Liver (tissue), 9 donors: ENCODE results near the gene HUNK. TPM values are rescaled to one million over a fixed set of nuclear protein-coding genes. Genes with fewer than 3 reads are reported as not detected.

Source experiments
- DNase-seq: peaks from one replicate; pipeline ENCODE4 v3.0.0-alpha.2; 2017; ENCODE audit warnings: low spot score
- H3K27ac ChIP-seq, 2 donors: one replicate each; pipeline ENCODE4 v1.7.0; 2013; ENCODE audit warnings: inconsistent platforms in 2 of 2, low read length in 2 of 2, control low read depth in 1 of 2, low read depth in 1 of 2, mild to moderate bottlenecking in 1 of 2
- H3K27me3 ChIP-seq, 4 donors: one replicate each; pipeline versions ENCODE4 v1.6.1 to v1.7.0; 2013; ENCODE audit warnings: low read length in 3 of 4, inconsistent platforms in 1 of 4, mild to moderate bottlenecking in 1 of 4, moderate library complexity in 1 of 4; ENCODE audit not compliant: control insufficient read depth in 4 of 4, insufficient read depth in 4 of 4
- H3K36me3 ChIP-seq, 4 donors: one replicate each; pipeline versions ENCODE4 v1.6.1 to v1.7.0; 2013; ENCODE audit warnings: low read length in 3 of 4, mild to moderate bottlenecking in 3 of 4, low read depth in 1 of 4, moderate library complexity in 1 of 4; ENCODE audit not compliant: control insufficient read depth in 4 of 4, insufficient read depth in 3 of 4
- H3K4me1 ChIP-seq, 4 donors: one replicate each; pipeline versions ENCODE4 v1.6.1 to v1.7.0; 2013; ENCODE audit warnings: low read length in 3 of 4, mild to moderate bottlenecking in 3 of 4, moderate library complexity in 1 of 4; ENCODE audit not compliant: control insufficient read depth in 4 of 4, insufficient read depth in 4 of 4
- H3K4me3 ChIP-seq, 3 donors: one replicate each; pipeline versions ENCODE4 v1.6.1 to v1.7.0; 2013; ENCODE audit warnings: low read length in 3 of 3, control low read depth in 1 of 3, low read depth in 1 of 3, mild to moderate bottlenecking in 1 of 3
- H3K9ac ChIP-seq, 2 donors: one replicate each; pipeline ENCODE4 v1.7.0; 2013; ENCODE audit warnings: low read length in 2 of 2, mild to moderate bottlenecking in 2 of 2, moderate library complexity in 2 of 2, control low read depth in 1 of 2, low read depth in 1 of 2
- H3K9me3 ChIP-seq, 4 donors: one replicate each; pipeline versions ENCODE4 v1.6.1 to v1.7.0; 2013; ENCODE audit warnings: low read length in 3 of 4; ENCODE audit not compliant: control insufficient read depth in 4 of 4
- EGR1 ChIP-seq, 2 donors: IDR thresholded peaks; 2 replicates each; pipeline ENCODE4 v1.6.1; 2016 to 2018; ENCODE audit warnings: antibody characterized with exemption in 2 of 2, low read depth in 2 of 2
- FOXA1 ChIP-seq: IDR thresholded peaks from 2 replicates; pipeline ENCODE4 v1.6.1; 2016; ENCODE audit warnings: antibody characterized with exemption
- FOXA2 ChIP-seq: IDR thresholded peaks from 2 replicates; pipeline ENCODE4 v1.6.1; 2016; ENCODE audit warnings: antibody characterized with exemption
- GABPA ChIP-seq, 2 donors: IDR thresholded peaks in 1 of 2; conservative IDR thresholded peaks in 1 of 2; 2 replicates each; pipeline ENCODE4 v1.6.1; 2016; ENCODE audit warnings: antibody characterized with exemption in 2 of 2, mild to moderate bottlenecking in 1 of 2, moderate library complexity in 1 of 2
- HNF4A ChIP-seq, 2 donors: conservative IDR thresholded peaks; 2 replicates each; pipeline ENCODE4 v1.6.1; 2016; ENCODE audit warnings: antibody characterized with exemption in 2 of 2, mild to moderate bottlenecking in 2 of 2
- HNF4G ChIP-seq: IDR thresholded peaks from 2 replicates; pipeline ENCODE4 v1.6.1; 2016; ENCODE audit warnings: antibody characterized with exemption
- JUND ChIP-seq, 2 donors: IDR thresholded peaks; 2 replicates each; pipeline ENCODE4 v1.6.1; 2016; ENCODE audit warnings: antibody characterized with exemption in 2 of 2
- NR2F2 ChIP-seq: IDR thresholded peaks from 2 replicates; pipeline ENCODE4 v1.6.1; 2016; ENCODE audit warnings: antibody characterized with exemption
- RAD21 ChIP-seq, 2 donors: IDR thresholded peaks; 2 replicates each; pipeline ENCODE4 v1.6.1; 2016; ENCODE audit warnings: antibody characterized with exemption in 2 of 2, mild to moderate bottlenecking in 2 of 2
- RXRA ChIP-seq, 2 donors: IDR thresholded peaks; 2 replicates each; pipeline ENCODE4 v1.6.1; 2017 to 2018; ENCODE audit warnings: antibody characterized with exemption in 2 of 2, mild to moderate bottlenecking in 1 of 2
- SP1 ChIP-seq: IDR thresholded peaks from 2 replicates; pipeline ENCODE4 v1.6.1; 2018; ENCODE audit warnings: antibody characterized with exemption, mild to moderate bottlenecking
- TAF1 ChIP-seq: conservative IDR thresholded peaks from 2 replicates; pipeline ENCODE4 v1.6.1; 2016; ENCODE audit warnings: antibody characterized with exemption, mild to moderate bottlenecking
- YY1 ChIP-seq: IDR thresholded peaks from 2 replicates; pipeline ENCODE4 v1.6.1; 2016; ENCODE audit warnings: antibody characterized with exemption, mild to moderate bottlenecking
- WGBS: extraction: QIAGEN DNeasy Blood & Tissue Kit; methylation state at CpG from one replicate; pipeline ENCODE4 v1.1.7; 2013; 5-methylcytosine and 5-hydroxymethylcytosine counted together
- polyA plus RNA-seq, 2 donors: library from polyadenylated mRNA; stranded (reverse) in 1 of 2; unstranded in 1 of 2; fragments of 200-250 nt in 1 of 2; fragments of >200 nt in 1 of 2; fragmentation: Nextera tagmentation in 1 of 2; extraction: Ambion mirVana in 1 of 2; gene quantifications; one replicate each; pipeline versions ENCODE4 v1.2.1 to v1.2.3, GENCODE V29; 2013 to 2015
- total RNA-seq, 2 donors: library from RNA; depleted of rRNA; stranded (reverse); fragments of >200 nt; gene quantifications; one replicate each; pipeline ENCODE4 v1.2.3, GENCODE V29; 2014
- TF ChIP-seq, protein P1 (sequence below): IDR thresholded peaks from 2 replicates; pipeline ENCODE4 v1.6.1; 2016; ENCODE audit warnings: antibody characterized with exemption
- TF ChIP-seq, protein P2 (sequence below): IDR thresholded peaks from 2 replicates; pipeline ENCODE4 v1.6.1; 2016; ENCODE audit warnings: antibody characterized with exemption
- TF ChIP-seq, protein P3 (sequence below): fragments of 150-350 bp; IDR thresholded peaks from 2 replicates; pipeline ENCODE4 v1.5.1; 2017; ENCODE audit warnings: improper control_type of control experiment, low read depth, low read length; ENCODE audit not compliant: missing input control
- TF ChIP-seq, protein P4 (sequence below): IDR thresholded peaks from 2 replicates; pipeline ENCODE4 v1.6.1; 2016; ENCODE audit warnings: antibody characterized with exemption
- TF ChIP-seq, protein P5 (sequence below): IDR thresholded peaks from 2 replicates; pipeline ENCODE4 v1.6.1; 2016; ENCODE audit warnings: antibody characterized with exemption, mild to moderate bottlenecking
- donor health status: healthy.
- donor health status: healthy.
- donor health status: healthy.
- donor health status: healthy.
- donor health status: healthy.

HUNK gene
- total and polyA plus RNA-seq, 4 donors, result 0.11 to 0.92 (median 0.30) TPM

DNA sequence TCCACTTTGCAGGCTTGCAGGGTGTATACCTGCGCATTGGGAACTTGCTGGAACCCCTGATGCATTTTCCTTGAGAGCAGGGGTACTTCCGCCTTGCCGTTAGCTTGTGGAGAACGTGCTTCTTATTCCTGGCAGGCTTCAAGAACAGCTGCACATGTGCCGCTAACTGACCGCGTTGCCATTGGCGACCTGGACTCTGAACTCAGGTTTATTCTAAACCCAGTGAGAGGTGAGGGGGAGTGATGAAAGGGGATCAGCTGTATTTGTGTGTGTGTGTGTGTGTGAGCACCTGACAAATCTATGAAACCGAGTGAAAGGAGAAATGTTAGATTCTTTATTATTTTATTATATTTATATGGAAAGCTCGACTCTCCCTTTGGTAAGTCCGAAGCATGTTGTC lies 128.6 kb downstream of the HUNK start:
- no peak for DNase-seq
- H3K27me3 ChIP-seq, result no peaks in the 10 kb centered on the region
- TF ChIP-seq HNF4A (conservative IDR thresholded peaks at IDR 0.05) (peak in 1 of 2 donors; percentile 46), YY1 (no peak)
- no peak overlapping the region for H3K4me3 ChIP-seq
- H3K9me3 ChIP-seq, result no peaks in the 10 kb centered on the region
- H3K4me1 ChIP-seq, result no peaks in the 10 kb centered on the region
- H3K9ac ChIP-seq, result no peak overlapping the region
- WGBS, result 69% methylated on average over 11 of the region's 11 CpGs
- peaks cover 0 to 12% (median 0%) of the 10 kb centered on the region in 4 donors for H3K36me3 ChIP-seq
- no peak overlapping the region for H3K27ac ChIP-seq

DNA sequence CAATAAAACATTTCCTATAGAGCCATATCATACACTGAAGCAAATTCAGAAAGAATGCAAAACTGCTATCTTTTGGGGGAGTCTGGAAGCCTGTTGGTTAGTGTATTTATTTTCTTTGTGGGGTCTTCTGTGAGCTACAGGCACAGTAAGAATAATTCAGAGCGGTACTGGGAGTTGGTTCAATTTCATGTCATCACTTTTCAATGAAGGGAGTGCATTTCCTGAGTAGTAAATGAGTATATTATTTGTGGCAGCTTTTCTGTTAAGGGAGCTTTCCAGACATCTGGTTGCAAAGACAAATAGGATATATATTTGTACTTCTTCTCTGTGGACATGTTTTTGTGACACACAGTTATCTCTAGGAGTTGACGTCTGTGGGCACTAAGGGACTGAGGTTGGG lies 130.6 kb downstream of the HUNK start:
- Histone ChIP-seq H3K27ac (no peak overlapping the region), H3K9me3 (no peaks in the 10 kb centered on the region), H3K9ac (no peak overlapping the region), H3K27me3 (no peaks in the 10 kb centered on the region), H3K36me3 (peaks cover 0 to 9% (median 0%) of the 10 kb centered on the region in 4 donors), H3K4me1 (no peaks in the 10 kb centered on the region), H3K4me3 (no peak overlapping the region)
- DNase-seq, result no peak
- 87% methylated on average over 2 of the region's 2 CpGs for WGBS
- TF ChIP-seq SP1, result no peak
- TF ChIP-seq, protein P1, sequence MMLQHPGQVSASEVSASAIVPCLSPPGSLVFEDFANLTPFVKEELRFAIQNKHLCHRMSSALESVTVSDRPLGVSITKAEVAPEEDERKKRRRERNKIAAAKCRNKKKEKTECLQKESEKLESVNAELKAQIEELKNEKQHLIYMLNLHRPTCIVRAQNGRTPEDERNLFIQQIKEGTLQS, result no peak
- TF ChIP-seq YY1, result no peak
- no peak for TF ChIP-seq TAF1
- TF ChIP-seq, protein P2, sequence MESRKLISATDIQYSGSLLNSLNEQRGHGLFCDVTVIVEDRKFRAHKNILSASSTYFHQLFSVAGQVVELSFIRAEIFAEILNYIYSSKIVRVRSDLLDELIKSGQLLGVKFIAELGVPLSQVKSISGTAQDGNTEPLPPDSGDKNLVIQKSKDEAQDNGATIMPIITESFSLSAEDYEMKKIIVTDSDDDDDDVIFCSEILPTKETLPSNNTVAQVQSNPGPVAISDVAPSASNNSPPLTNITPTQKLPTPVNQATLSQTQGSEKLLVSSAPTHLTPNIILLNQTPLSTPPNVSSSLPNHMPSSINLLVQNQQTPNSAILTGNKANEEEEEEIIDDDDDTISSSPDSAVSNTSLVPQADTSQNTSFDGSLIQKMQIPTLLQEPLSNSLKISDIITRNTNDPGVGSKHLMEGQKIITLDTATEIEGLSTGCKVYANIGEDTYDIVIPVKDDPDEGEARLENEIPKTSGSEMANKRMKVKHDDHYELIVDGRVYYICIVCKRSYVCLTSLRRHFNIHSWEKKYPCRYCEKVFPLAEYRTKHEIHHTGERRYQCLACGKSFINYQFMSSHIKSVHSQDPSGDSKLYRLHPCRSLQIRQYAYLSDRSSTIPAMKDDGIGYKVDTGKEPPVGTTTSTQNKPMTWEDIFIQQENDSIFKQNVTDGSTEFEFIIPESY, result no peak
- no peak for TF ChIP-seq JUND (IDR thresholded peaks at IDR 0.05)
- TF ChIP-seq HNF4G, result no peak
- no peak for TF ChIP-seq EGR1 (IDR thresholded peaks at IDR 0.05; ENCODE audit: low read depth in 2 of 2)
- no peak for TF ChIP-seq RAD21 (IDR thresholded peaks at IDR 0.05)
- no peak for TF ChIP-seq FOXA2
- TF ChIP-seq, protein P3, sequence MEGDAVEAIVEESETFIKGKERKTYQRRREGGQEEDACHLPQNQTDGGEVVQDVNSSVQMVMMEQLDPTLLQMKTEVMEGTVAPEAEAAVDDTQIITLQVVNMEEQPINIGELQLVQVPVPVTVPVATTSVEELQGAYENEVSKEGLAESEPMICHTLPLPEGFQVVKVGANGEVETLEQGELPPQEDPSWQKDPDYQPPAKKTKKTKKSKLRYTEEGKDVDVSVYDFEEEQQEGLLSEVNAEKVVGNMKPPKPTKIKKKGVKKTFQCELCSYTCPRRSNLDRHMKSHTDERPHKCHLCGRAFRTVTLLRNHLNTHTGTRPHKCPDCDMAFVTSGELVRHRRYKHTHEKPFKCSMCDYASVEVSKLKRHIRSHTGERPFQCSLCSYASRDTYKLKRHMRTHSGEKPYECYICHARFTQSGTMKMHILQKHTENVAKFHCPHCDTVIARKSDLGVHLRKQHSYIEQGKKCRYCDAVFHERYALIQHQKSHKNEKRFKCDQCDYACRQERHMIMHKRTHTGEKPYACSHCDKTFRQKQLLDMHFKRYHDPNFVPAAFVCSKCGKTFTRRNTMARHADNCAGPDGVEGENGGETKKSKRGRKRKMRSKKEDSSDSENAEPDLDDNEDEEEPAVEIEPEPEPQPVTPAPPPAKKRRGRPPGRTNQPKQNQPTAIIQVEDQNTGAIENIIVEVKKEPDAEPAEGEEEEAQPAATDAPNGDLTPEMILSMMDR, result no peak
- TF ChIP-seq, protein P4, sequence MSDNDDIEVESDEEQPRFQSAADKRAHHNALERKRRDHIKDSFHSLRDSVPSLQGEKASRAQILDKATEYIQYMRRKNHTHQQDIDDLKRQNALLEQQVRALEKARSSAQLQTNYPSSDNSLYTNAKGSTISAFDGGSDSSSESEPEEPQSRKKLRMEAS, result no peak

DNA sequence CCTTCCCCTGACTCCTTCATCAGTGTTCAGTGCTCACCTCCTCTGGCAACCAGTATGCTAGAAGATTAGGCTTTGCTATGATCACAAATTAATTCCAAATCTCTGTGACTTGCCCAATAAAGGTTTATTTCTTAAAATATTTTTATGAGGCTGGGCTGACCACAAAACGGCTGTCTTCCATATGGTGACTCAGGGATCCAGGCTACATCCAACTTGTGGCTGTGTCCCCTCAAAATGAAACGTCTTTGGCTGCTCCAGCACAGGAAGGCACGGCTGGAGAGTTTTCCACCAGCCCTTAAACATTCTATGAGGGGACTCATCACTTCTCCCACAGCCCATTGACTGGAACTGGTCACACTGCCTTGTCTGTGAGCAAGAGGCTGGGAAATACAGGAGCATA lies 131.5 kb downstream of the HUNK start:
- Histone ChIP-seq H3K4me3 (no peak overlapping the region), H3K9ac (no peak overlapping the region), H3K27me3 (no peaks in the 10 kb centered on the region), H3K36me3 (peaks cover 0 to 2% (median 0%) of the 10 kb centered on the region in 4 donors), H3K4me1 (peaks cover 0 to 4% (median under 1%) of the 10 kb centered on the region in 4 donors), H3K27ac (no peak overlapping the region), H3K9me3 (no peaks in the 10 kb centered on the region)
- no peak for DNase-seq
- 76% methylated on average over 3 of the region's 3 CpGs for WGBS
- TF ChIP-seq NR2F2 (no peak), JUND (IDR thresholded peaks at IDR 0.05) (no peak), RAD21 (IDR thresholded peaks at IDR 0.05) (no peak), EGR1 (IDR thresholded peaks at IDR 0.05; ENCODE audit: low read depth in 2 of 2) (no peak), HNF4G (no peak), RXRA (IDR thresholded peaks at IDR 0.05) (no peak), HNF4A (conservative IDR thresholded peaks at IDR 0.05) (no peak), FOXA2 (no peak), GABPA (IDR thresholded peaks at IDR 0.05 in 1 of 2, conservative IDR thresholded peaks at IDR 0.05 in 1 of 2) (no peak), FOXA1 (no peak), YY1 (no peak)
- TF ChIP-seq, protein P5, sequence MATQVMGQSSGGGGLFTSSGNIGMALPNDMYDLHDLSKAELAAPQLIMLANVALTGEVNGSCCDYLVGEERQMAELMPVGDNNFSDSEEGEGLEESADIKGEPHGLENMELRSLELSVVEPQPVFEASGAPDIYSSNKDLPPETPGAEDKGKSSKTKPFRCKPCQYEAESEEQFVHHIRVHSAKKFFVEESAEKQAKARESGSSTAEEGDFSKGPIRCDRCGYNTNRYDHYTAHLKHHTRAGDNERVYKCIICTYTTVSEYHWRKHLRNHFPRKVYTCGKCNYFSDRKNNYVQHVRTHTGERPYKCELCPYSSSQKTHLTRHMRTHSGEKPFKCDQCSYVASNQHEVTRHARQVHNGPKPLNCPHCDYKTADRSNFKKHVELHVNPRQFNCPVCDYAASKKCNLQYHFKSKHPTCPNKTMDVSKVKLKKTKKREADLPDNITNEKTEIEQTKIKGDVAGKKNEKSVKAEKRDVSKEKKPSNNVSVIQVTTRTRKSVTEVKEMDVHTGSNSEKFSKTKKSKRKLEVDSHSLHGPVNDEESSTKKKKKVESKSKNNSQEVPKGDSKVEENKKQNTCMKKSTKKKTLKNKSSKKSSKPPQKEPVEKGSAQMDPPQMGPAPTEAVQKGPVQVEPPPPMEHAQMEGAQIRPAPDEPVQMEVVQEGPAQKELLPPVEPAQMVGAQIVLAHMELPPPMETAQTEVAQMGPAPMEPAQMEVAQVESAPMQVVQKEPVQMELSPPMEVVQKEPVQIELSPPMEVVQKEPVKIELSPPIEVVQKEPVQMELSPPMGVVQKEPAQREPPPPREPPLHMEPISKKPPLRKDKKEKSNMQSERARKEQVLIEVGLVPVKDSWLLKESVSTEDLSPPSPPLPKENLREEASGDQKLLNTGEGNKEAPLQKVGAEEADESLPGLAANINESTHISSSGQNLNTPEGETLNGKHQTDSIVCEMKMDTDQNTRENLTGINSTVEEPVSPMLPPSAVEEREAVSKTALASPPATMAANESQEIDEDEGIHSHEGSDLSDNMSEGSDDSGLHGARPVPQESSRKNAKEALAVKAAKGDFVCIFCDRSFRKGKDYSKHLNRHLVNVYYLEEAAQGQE, result no peak
- TF ChIP-seq, protein P4, result no peak
- TF ChIP-seq, protein P3, result no peak
